SJCRH30 (cell line): Measurements from ENCODE around the gene DRICH1. TPM values are rescaled to one million over a fixed set of nuclear protein-coding genes. Genes with fewer than 3 reads are reported as not detected.
"Not testable (repeated sequence)": the region's sequence is repeated elsewhere in the genome, so short reads cannot be mapped to it uniquely, and the experiment has no call there.

Experiments used
- DNase-seq, 2 experiments: peaks; one replicate each; pipeline ENCODE4 v3.0.0-alpha.2; 2015 to 2020
- H3K27ac ChIP-seq: fragments of 250-450 bp; sonication (Bioruptor Pico); 2 replicates; pipeline ENCODE4 v1.5.1; 2020; ENCODE audit warnings: mild to moderate bottlenecking, moderate library complexity
- H3K27me3 ChIP-seq: fragments of 250-450 bp; sonication (Bioruptor Pico); 2 replicates; pipeline ENCODE4 v1.5.1; 2020; ENCODE audit warnings: mild to moderate bottlenecking, moderate library complexity
- H3K36me3 ChIP-seq: fragments of 250-450 bp; sonication (Bioruptor Pico); 2 replicates; pipeline ENCODE4 v1.5.1; 2020; ENCODE audit warnings: mild to moderate bottlenecking, moderate library complexity
- H3K4me1 ChIP-seq: fragments of 250-450 bp; sonication (Bioruptor Pico); 2 replicates; pipeline ENCODE4 v1.5.1; 2020; ENCODE audit warnings: mild to moderate bottlenecking, moderate library complexity
- H3K4me3 ChIP-seq: fragments of 250-450 bp; sonication (Bioruptor Pico); 2 replicates; pipeline ENCODE4 v1.5.1; 2020; ENCODE audit warnings: mild to moderate bottlenecking, moderate library complexity
- H3K9me3 ChIP-seq: fragments of 250-450 bp; sonication (Bioruptor Pico); replicated peaks from 2 replicates; pipeline ENCODE4 v1.5.1; 2020; ENCODE audit warnings: mild to moderate bottlenecking, moderate library complexity
- total RNA-seq: library from RNA; depleted of rRNA; stranded (reverse); fragments of >200 nt; shearing (Covaris generic); gene quantifications from 2 replicates; pipeline ENCODE4 v1.2.3, GENCODE V29; 2014; rRNA removed

The DRICH1 gene, protein sequence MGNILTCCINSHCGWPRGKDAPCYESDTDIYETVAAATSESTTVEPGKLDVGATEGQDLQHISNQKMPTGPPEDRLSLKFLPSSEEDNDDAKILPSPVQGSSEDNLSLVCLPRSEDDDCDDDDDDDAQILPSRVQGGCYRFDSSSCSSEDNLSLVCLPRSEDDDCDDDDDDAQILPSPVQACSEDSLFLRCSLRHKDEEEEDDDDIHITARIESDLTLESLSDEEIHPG
- total RNA-seq, result not detected in 2 replicates

- Histone ChIP-seq H3K27me3 (no peaks in the 10 kb centered on the region), H3K27ac (no peak within 1 kb of the TSS), H3K36me3 (no peaks in the 10 kb centered on the region), H3K4me3 (no peak within 1 kb of the TSS), H3K9me3 (no peaks in the 10 kb centered on the region), H3K4me1 (no peaks in the 10 kb centered on the region)
- no peak for DNase-seq
Measured at GRCh38 chr22:23632178-23632577, at the start of gene DRICH1. Gene DRICH1 (minus strand): TSS chr22:23632321. CDS start chr22:23632023, 298 bp downstream.

- H3K27ac ChIP-seq, result no peak overlapping the region
- H3K36me3 ChIP-seq, result peaks cover 3% of the 10 kb centered on the region; the same call in 1 of the 2 replicates
- DNase-seq, result no peak
- H3K4me1 ChIP-seq, result peaks cover 4% of the 10 kb centered on the region; the same call in 1 of the 2 replicates
- H3K4me3 ChIP-seq, result no peak overlapping the region
- no peaks in the 10 kb centered on the region for H3K9me3 ChIP-seq
- H3K27me3 ChIP-seq, result no peaks in the 10 kb centered on the region
Measured at GRCh38 chr22:23681026-23681809, 49.1 kb upstream of the DRICH1 start.

DNA sequence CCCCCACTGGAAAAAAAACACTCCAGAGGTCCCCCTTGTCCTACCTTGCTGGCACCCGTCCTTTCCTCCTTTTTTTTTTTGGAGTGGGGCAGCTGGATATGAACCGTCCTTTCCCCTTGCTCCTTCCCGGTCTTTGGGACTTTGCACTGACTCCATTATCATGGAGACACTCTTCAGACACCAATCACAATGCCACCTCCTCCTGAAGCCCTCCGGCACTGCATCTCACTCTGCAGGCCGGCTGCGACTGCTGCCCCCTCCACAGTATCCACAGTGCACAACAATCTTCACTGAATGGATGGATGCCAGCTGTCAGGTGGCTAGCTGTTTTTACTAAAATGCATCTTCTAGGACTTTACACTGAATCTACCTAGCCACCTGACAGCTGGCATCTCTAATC is 46.0 kb upstream of the DRICH1 start:
- Histone ChIP-seq H3K9me3 (no peaks in the 10 kb centered on the region), H3K27ac (no peak overlapping the region), H3K4me3 (no peak overlapping the region), H3K36me3 (peaks cover 3% of the 10 kb centered on the region; the same call in 1 of the 2 replicates), H3K27me3 (no peaks in the 10 kb centered on the region), H3K4me1 (0 out of 2 replicates have a peak, but pooled peaks cover 2% of the 10 kb centered on the region)
- no peak for DNase-seq

GRCh38 chr22:23677701-23677995 is 45.5 kb upstream of the DRICH1 start:
- H3K27me3 ChIP-seq, result no peaks in the 10 kb centered on the region
- H3K36me3 ChIP-seq, result peaks cover 3% of the 10 kb centered on the region; the same call in 1 of the 2 replicates
- peak; percentile 23 to 24 for DNase-seq

DNA sequence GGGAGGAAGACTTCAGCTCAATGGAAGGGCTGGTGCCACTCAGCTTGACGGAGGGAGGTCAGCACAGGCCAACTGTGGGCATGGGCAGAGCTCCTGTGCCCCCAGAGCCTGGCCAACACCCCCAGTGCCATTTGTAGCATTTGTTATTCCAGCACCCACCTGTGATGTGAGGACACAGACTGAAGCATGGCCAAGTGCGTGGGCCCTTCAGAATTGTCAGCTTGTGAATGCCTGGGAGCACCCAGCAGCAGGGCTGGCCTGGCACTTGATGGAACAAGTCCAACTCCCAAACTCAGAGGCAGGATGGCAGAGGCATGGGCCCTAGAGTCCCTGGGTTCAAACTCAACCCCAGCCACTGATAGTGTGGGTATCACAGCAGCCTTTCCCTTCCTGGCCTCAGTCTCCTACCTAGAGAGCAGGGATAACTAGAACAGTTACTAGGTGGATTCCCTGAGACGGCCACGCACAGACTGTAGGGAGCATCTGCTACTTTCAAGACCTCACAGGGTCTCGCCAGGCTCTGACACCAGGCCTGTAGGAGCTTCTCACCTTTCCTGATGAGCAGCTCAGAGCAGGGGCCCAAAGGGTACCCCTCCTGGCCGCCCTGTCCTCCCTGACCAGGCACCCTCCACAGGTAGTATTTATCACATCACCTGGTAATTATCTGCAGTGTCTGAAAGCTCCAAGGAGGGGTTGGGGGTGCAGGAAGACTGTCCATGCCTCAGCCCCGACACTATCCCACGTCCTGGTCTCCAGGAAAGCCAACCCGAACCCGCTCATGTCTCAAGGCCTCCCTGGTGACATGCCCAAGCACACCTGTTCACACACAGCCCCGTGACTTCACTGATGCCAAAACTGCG is 45.0 kb upstream of the DRICH1 start:
- H3K4me1 ChIP-seq, H3K9me3 ChIP-seq, H3K4me3 ChIP-seq, DNase-seq, H3K27me3 ChIP-seq, H3K27ac ChIP-seq, H3K36me3 ChIP-seq: not testable (repeated sequence)

More at GRCh38 chr22:23677701-23677995, 45.5 kb upstream of the DRICH1 start:
- no peaks in the 10 kb centered on the region for H3K9me3 ChIP-seq
- peaks cover 2% of the 10 kb centered on the region; the same call in 1 of the 2 replicates for H3K4me1 ChIP-seq
- H3K4me3 ChIP-seq, result no peak overlapping the region
- no peak overlapping the region for H3K27ac ChIP-seq

DNA sequence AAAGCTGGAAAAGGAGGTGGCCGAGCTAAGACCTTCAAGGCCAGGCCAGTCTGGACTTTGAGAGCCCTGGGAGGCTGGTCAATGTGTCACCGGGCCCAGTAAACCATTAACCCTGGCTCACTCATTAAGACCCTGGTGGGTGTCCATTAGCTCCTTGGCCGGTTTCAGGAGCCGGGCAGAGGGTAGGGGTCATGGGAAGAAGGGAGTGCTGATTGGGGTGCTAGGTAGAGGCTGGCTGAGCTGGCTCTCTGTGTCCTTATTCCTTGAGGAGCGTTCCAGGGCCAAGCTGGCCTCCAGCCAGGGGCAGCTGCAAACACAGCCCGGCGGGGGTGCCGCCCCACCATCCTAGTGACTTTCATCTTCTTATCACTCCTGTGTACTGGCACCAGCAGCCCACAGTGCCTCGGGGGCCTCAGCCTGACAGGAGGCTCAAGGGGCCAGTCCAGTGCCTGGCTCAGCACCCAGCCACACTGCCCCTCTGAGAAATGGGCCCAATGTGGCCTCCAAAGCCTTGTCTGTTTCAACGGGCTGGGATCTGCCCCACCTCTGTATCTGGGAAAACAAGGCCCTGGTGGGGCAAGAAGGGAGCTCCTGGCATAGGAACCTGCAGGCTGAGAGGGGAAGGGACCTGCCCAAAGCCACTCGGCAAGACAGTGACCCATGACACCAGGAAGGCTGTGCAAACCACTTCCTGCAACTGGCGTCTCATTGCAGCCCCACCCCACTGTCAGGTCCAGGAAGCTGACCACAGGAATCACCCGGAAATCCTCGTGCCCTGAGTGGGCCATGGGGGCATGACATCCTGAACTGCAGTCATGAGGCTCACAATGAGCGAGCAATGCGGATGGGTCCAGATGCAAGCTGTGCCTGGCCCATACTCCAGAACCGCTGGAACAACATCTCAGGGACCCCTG is 43.6 kb upstream of the DRICH1 start:
- Histone ChIP-seq H3K27me3 (no peaks in the 10 kb centered on the region), H3K9me3 (no peaks in the 10 kb centered on the region), H3K4me3 (no peak overlapping the region), H3K36me3 (no peaks in the 10 kb centered on the region), H3K27ac (no peak overlapping the region), H3K4me1 (peaks cover 2% of the 10 kb centered on the region; the same call in 1 of the 2 replicates)
- peak; percentile 67 to 71 for DNase-seq

DNA sequence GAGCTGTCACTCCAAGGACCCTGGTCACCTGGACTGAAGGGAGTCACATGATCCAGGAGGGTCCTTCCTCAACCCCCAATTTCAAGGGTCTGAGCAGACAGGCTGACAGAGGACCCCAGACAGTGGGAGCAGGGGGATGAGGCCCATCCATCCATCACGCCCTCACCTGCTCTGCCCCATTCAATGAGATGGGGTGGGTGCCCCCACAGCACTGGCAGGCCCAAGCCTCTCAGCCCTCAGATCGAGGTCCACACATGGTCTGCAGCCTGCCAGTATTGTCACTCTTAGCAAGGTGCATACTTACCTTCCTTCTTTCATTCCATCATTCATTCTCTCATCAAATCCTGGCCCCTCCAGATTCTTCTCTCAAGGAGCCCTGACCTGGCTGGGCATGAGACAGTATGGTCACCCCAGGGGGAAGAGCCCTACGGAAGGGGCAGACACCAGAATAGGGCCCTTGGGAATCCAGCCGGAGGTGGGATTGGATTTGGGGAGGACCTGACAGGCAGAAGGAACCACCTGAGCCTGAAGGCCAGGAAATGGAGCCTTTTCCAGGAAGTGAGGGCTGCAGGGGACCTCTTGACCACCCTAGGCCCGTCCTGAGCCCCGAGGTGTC is 42.9 kb upstream of the DRICH1 start:
- H3K27ac ChIP-seq, H3K4me3 ChIP-seq, H3K27me3 ChIP-seq, H3K9me3 ChIP-seq, H3K36me3 ChIP-seq, DNase-seq, H3K4me1 ChIP-seq: not testable (repeated sequence)

DNA sequence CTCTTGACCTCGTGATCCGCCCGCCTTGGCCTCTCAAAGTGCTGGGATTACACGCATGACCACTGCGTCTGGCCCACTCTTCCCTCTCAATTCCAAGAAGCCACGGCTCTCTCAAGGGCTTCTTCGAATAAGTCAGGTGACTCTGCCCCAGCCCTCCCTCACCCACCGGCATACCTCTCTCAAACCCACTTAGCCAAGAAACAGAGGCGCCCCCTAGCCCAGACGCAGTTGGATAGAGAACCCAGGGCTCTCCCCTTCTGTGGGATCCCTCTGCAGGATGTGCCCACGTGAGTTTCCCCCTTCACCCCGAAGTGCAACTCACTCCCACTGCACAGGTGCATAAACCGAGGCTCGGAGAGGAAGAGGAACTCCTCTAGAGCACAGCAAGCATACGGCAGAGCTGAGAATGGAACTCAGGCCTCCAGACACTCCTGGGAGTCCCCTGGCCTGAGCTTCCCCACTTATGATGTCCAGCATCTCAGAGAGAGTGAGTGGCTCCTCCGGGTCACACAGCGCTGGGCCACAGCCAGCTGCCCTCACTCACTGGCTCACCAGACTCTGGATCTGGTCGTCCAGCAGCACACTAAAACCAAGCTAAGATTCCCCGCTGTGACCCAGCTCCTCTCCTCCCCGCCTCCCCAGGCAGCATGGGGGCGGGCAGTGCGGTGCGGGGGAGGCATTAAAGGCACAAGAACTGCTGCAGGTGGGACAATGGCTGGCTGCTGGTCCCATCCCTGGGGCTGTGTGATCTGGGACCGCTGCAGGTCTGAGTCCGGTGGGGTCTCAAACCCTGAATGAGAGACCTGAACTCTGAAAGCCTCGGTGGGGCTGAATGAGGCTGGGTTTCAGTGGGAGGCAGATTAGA is 41.9 kb upstream of the DRICH1 start:
- Histone ChIP-seq H3K27ac (no peak overlapping the region), H3K36me3 (no peaks in the 10 kb centered on the region), H3K4me1 (peaks cover 2% of the 10 kb centered on the region; the same call in 1 of the 2 replicates), H3K4me3 (no peak overlapping the region), H3K27me3 (no peaks in the 10 kb centered on the region), H3K9me3 (no peaks in the 10 kb centered on the region)
- DNase-seq, result no peak

DNA sequence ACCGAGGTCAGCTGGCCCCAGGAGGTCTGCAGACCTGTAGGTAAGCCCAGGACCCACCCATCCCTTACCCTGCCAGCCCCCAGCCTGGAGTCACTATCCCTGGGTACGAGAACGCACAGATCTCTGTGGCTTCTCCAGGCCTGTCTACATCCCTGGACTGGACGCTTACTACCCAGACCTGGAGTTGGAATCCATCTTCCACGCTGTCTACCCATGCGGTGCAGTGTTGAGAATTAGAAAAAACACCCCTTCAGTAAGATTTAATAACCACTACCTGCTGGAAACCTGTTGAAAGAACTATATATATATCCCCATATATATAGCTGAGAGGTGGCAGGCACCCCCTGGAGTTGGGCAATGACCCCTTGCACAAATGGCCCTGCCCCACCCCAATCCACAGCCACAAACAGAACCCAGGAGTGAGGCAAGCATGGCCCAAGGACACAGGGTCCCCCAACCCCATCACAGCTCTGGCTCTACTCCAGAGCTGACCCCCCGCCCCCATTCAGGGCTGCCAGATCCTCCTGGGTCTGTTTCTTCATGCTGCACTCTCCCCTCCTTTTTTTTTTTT is 41.0 kb upstream of the DRICH1 start:
- no peaks in the 10 kb centered on the region for H3K27me3 ChIP-seq
- H3K36me3 ChIP-seq, result no peaks in the 10 kb centered on the region
- DNase-seq, result no peak
- H3K4me3 ChIP-seq, result no peak overlapping the region
- H3K27ac ChIP-seq, result no peak overlapping the region
- peaks cover 2% of the 10 kb centered on the region; the same call in 1 of the 2 replicates for H3K4me1 ChIP-seq
- no peaks in the 10 kb centered on the region for H3K9me3 ChIP-seq

DNA sequence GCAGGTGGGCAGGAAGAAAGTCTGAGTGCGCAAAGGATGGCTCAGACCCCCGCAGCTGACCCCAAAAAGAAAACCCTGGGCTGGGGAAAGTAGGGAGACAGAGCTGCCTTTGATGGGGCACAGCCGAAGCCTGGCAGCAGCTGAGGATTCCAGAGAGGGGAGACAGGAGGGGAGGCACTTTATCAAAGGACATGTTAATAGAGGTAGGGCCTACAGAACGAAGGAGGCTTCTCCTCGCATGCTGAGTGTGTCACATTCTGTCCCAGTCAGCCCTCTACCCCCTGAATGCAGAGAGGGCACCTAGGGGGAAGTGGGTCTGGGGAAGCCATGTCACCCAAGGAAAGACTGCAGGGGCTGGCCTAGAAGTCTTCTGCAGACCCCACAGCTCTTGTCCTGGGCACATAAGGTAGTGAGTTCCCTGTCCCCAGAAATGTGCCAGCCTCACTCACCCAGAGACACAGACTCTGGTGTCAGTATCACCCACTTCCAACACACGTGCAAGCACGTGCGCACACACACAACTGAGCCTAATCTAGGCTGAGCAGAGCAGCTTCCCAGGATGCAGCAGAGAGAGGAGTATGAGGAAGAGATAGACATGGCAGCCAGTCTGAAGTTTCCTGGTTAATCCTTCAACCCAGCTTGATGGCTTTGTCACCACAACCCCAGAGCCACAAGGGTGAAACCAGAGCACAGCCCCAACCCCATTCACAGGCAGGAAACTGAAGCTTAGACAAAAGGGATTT is 40.4 kb upstream of the DRICH1 start:
- H3K9me3 ChIP-seq, H3K36me3 ChIP-seq, DNase-seq, H3K27ac ChIP-seq, H3K4me1 ChIP-seq, H3K4me3 ChIP-seq, H3K27me3 ChIP-seq: not testable (repeated sequence)

GRCh38 chr22:23671387-23671786 is 39.3 kb upstream of the DRICH1 start:
- not testable (repeated sequence) for H3K27me3 ChIP-seq, H3K36me3 ChIP-seq, H3K27ac ChIP-seq, H3K4me1 ChIP-seq, DNase-seq, H3K4me3 ChIP-seq, H3K9me3 ChIP-seq
